ENCODE results near the gene JCHAIN.

- TF ChIP-seq, protein P1, sequence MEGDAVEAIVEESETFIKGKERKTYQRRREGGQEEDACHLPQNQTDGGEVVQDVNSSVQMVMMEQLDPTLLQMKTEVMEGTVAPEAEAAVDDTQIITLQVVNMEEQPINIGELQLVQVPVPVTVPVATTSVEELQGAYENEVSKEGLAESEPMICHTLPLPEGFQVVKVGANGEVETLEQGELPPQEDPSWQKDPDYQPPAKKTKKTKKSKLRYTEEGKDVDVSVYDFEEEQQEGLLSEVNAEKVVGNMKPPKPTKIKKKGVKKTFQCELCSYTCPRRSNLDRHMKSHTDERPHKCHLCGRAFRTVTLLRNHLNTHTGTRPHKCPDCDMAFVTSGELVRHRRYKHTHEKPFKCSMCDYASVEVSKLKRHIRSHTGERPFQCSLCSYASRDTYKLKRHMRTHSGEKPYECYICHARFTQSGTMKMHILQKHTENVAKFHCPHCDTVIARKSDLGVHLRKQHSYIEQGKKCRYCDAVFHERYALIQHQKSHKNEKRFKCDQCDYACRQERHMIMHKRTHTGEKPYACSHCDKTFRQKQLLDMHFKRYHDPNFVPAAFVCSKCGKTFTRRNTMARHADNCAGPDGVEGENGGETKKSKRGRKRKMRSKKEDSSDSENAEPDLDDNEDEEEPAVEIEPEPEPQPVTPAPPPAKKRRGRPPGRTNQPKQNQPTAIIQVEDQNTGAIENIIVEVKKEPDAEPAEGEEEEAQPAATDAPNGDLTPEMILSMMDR (IDR thresholded peaks at IDR 0.05), result no peak
- TF ChIP-seq POLR2A (IDR thresholded peaks at IDR 0.05), result no peak
These were observed 52.8 kb downstream of the JCHAIN start for GRCh38 chr4:70613306-70614183.

Measured in prostate gland (tissue), 2 donors.